ENCODE results near the gene OSBPL9.

DNA sequence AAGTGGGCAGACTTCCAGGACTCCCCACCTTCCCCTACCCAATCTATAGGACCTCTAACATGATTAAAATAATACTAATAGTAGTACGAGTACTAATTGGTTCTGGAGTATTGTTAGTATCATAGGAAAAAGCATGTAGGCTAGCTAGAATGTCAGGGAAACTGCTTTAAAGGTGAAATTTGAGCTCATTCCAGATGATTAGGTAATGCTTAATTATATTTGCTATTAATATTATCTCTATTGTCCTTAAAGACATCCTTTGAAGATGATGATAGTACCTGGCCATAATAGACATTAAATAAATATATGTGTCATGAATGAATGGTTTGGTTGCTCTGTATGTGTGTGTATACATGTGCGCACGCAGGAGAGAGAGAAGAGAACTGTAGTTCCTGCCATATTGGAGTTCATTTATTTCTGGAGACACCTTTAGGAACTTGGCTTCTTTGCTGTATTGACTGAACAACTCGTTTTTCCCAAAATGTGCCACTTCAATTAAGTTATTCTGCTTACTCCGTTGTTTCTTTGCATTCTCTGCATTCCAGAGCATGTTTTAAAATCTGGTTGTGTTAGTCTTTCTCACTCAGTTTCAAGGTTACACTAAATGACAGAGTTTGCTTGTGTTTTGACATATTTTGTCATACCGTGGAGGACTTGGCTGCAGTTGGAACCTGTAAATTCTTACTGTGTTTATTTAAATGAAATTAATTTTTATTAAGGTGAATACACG, 117.1 kb downstream of the OSBPL9 start:
- TF ChIP-seq, protein P1, sequence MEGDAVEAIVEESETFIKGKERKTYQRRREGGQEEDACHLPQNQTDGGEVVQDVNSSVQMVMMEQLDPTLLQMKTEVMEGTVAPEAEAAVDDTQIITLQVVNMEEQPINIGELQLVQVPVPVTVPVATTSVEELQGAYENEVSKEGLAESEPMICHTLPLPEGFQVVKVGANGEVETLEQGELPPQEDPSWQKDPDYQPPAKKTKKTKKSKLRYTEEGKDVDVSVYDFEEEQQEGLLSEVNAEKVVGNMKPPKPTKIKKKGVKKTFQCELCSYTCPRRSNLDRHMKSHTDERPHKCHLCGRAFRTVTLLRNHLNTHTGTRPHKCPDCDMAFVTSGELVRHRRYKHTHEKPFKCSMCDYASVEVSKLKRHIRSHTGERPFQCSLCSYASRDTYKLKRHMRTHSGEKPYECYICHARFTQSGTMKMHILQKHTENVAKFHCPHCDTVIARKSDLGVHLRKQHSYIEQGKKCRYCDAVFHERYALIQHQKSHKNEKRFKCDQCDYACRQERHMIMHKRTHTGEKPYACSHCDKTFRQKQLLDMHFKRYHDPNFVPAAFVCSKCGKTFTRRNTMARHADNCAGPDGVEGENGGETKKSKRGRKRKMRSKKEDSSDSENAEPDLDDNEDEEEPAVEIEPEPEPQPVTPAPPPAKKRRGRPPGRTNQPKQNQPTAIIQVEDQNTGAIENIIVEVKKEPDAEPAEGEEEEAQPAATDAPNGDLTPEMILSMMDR (IDR thresholded peaks at IDR 0.05; ENCODE audit: poor library complexity) = no peak
- TF ChIP-seq EZH2 (IDR thresholded peaks at IDR 0.05; ENCODE audit: borderline replicate concordance) (no peak), EZH2phosphoT487 (IDR thresholded peaks at IDR 0.05; ENCODE audit: low read depth, severe bottlenecking, unreplicated experiment) (no peak)
